Natural killer cell (primary cell): ENCODE results near the gene RAB11FIP3. TPM values are rescaled to one million over a fixed set of nuclear protein-coding genes. Genes with fewer than 3 reads are reported as not detected.

Source experiments
- ATAC-seq, 3 donors: fragments of 150-1000 bp in 2 of 3; fragments of 200-7000 bp in 1 of 3; cut with Tn5 transposase; 1 replicate in 1 of 3; 2 replicates in 2 of 3; pipeline ENCODE4 v1.10.0; 2021; ENCODE audit warnings: mild to moderate bottlenecking in 2 of 3, moderate library complexity in 2 of 3
- DNase-seq, 2 donors: peaks; one replicate each; pipeline versions ENCODE4 v3.0.0 to v3.0.0-alpha.2; 2013 to 2021; ENCODE audit warnings: mixed read lengths in 1 of 2
- H3K27ac ChIP-seq: one replicate; pipeline ENCODE4 v1.5.1; 2013; ENCODE audit warnings: mild to moderate bottlenecking, low read length
- H3K27me3 ChIP-seq: one replicate; pipeline ENCODE4 v1.6.1; 2013; ENCODE audit warnings: low read length; ENCODE audit not compliant: control insufficient read depth, insufficient read depth
- H3K36me3 ChIP-seq: one replicate; pipeline ENCODE4 v1.6.1; 2013; ENCODE audit warnings: low read length; ENCODE audit not compliant: control insufficient read depth, insufficient read depth
- H3K4me1 ChIP-seq: one replicate; pipeline ENCODE4 v1.6.1; 2013; ENCODE audit warnings: low read length; ENCODE audit not compliant: control insufficient read depth, insufficient read depth
- H3K4me3 ChIP-seq: one replicate; pipeline ENCODE4 v1.5.1; 2013; ENCODE audit warnings: low read length
- H3K9me3 ChIP-seq: one replicate; pipeline ENCODE4 v1.6.1; 2013; ENCODE audit warnings: low read length; ENCODE audit not compliant: control insufficient read depth, insufficient read depth
- H3K27ac Mint-ChIP-seq, 2 donors: one replicate each; pipeline ENCODE4 v1.8.0; 2022; ENCODE audit warnings: mild to moderate bottlenecking in 2 of 2, mixed read lengths in 2 of 2, moderate library complexity in 1 of 2
- H3K27me3 Mint-ChIP-seq, 2 donors: one replicate each; pipeline ENCODE4 v1.8.0; 2022; ENCODE audit warnings: low read depth in 2 of 2, mixed read lengths in 2 of 2
- H3K36me3 Mint-ChIP-seq: one replicate; pipeline ENCODE4 v1.8.0; 2022; ENCODE audit warnings: mixed read lengths
- H3K4me1 Mint-ChIP-seq, 2 donors: one replicate each; pipeline ENCODE4 v1.8.0; 2022; ENCODE audit warnings: mixed read lengths in 2 of 2
- H3K4me3 Mint-ChIP-seq: one replicate; pipeline ENCODE4 v1.8.0; 2022; ENCODE audit warnings: mild to moderate bottlenecking, moderate library complexity, mixed read lengths
- H3K9me3 Mint-ChIP-seq, 2 donors: one replicate each; pipeline ENCODE4 v1.8.0; 2022; ENCODE audit warnings: mixed read lengths in 2 of 2
- CTCF ChIP-seq: fragments of 200-600 bp; IDR thresholded peaks from one replicate; pipeline ENCODE4 v1.8.0; 2022; ENCODE audit warnings: antibody characterized with exemption
- WGBS: methylation state at CpG from one replicate; pipeline ENCODE4 v1.1.7; 2013; ENCODE audit warnings: missing lambda C conversion rate; ENCODE audit not compliant: insufficient coverage; 5-methylcytosine and 5-hydroxymethylcytosine counted together
- intact Hi-C: fragments of 100-400 bp; cut with micrococcal nuclease; formaldehyde crosslinking; loops from one replicate; pipeline ENCODE4 v1.14.2; 2022
- total RNA-seq, 4 donors: library from RNA; stranded (reverse); fragments of 120-200 nt in 1 of 4; gene quantifications; one replicate each; pipeline versions ENCODE4 v1.2.3 to v1.2.4, GENCODE V29; 2013 to 2022

The RAB11FIP3 gene
- total RNA-seq, 3 donors from 2014 or later (not counting 1 experiment from before 2014, with no cell fraction given) = 51.0 to 61.2 (median 55.3) TPM

GRCh38 chr16:560204-560700, 134.8 kb downstream of the RAB11FIP3 start, which contains the start of gene PRR35:
PRR35 (plus strand) TSS chr16:560394; CDS start chr16:563295, 2,901 bp downstream.
- Mint-ChIP-seq H3K4me3 (peak within 1 kb of the TSS; percentile 40), H3K27me3 (peaks cover 0 to 4% of the 10 kb centered on the region in 2 donors), H3K27ac (no peak within 1 kb of the TSS), H3K36me3 (no peaks in the 10 kb centered on the region), H3K9me3 (no peaks in the 10 kb centered on the region), H3K4me1 (no peaks in the 10 kb centered on the region)
- no peak for TF ChIP-seq CTCF
- ATAC-seq (peak in 1 of 3 donors; percentile 29), DNase-seq (no peak)
- H3K27ac ChIP-seq = no peak within 1 kb of the TSS
- 3% methylated on average over 84 of the region's 84 CpGs for WGBS
- no peaks in the 10 kb centered on the region for H3K9me3 ChIP-seq
- intact Hi-C loops = no loop called here
- no peak within 1 kb of the TSS for H3K4me3 ChIP-seq
- peaks cover 10% of the 10 kb centered on the region for H3K27me3 ChIP-seq
- H3K4me1 ChIP-seq = no peaks in the 10 kb centered on the region
- H3K36me3 ChIP-seq = no peaks in the 10 kb centered on the region

GRCh38 chr16:560701-561412, 135.4 kb downstream of the RAB11FIP3 start:
- intact Hi-C loops = no loop called here
- peaks cover 0 to 4% of the 10 kb centered on the region in 2 donors for H3K27me3 Mint-ChIP-seq

GRCh38 chr16:561413-561794, 136.0 kb downstream of the RAB11FIP3 start:
- Mint-ChIP-seq H3K27ac (no peak overlapping the region), H3K4me3 (no peak overlapping the region), H3K9me3 (no peaks in the 10 kb centered on the region), H3K36me3 (no peaks in the 10 kb centered on the region), H3K4me1 (peaks cover 0 to under 1% of the 10 kb centered on the region in 2 donors), H3K27me3 (peaks cover 0 to 4% of the 10 kb centered on the region in 2 donors)
- Histone ChIP-seq H3K36me3 (no peaks in the 10 kb centered on the region), H3K27me3 (peaks cover 10% of the 10 kb centered on the region), H3K9me3 (no peaks in the 10 kb centered on the region), H3K4me3 (no peak overlapping the region), H3K4me1 (peaks cover 4% of the 10 kb centered on the region), H3K27ac (no peak overlapping the region)
- TF ChIP-seq CTCF = no peak
- WGBS = 84% methylated on average over 15 of the region's 15 CpGs
- intact Hi-C loops = no loop called here
- DNase-seq (no peak), ATAC-seq (no peak)

More at GRCh38 chr16:560701-561412, 135.4 kb downstream of the RAB11FIP3 start:
- Mint-ChIP-seq H3K4me1 (no peaks in the 10 kb centered on the region), H3K27ac (no peak overlapping the region), H3K36me3 (no peaks in the 10 kb centered on the region), H3K4me3 (no peak overlapping the region), H3K9me3 (no peaks in the 10 kb centered on the region)
- no peak for TF ChIP-seq CTCF
- Histone ChIP-seq H3K4me3 (no peak overlapping the region), H3K4me1 (no peaks in the 10 kb centered on the region), H3K27me3 (peaks cover 10% of the 10 kb centered on the region), H3K36me3 (no peaks in the 10 kb centered on the region), H3K27ac (no peak overlapping the region), H3K9me3 (no peaks in the 10 kb centered on the region)
- WGBS = 34% methylated on average over 53 of the region's 54 CpGs
- no peak for ATAC-seq
- DNase-seq = no peak
